GM12878 (cell line): ENCODE data around the gene NOD1. TPM values are rescaled to one million over a fixed set of nuclear protein-coding genes. Genes with fewer than 3 reads are reported as not detected.

Experiments used
- CBX3 ChIP-seq: fragments of 200-600 bp; sonication (generic); IDR thresholded peaks from 2 replicates; pipeline ENCODE4 v1.6.1; 2016; ENCODE audit warnings: low read depth, borderline replicate concordance
- MEF2A ChIP-seq: IDR thresholded peaks from 2 replicates; pipeline ENCODE4 v1.6.1; 2011; ENCODE audit warnings: low read depth, mild to moderate bottlenecking, low read length, moderate library complexity; ENCODE audit not compliant: insufficient read depth
- NBN ChIP-seq: fragments of 450-650 bp; IDR thresholded peaks from 2 replicates; pipeline ENCODE4 v1.6.1; 2016
- SIX5 ChIP-seq: IDR thresholded peaks from 2 replicates; pipeline ENCODE4 v1.6.1; 2011; ENCODE audit warnings: mild to moderate bottlenecking, low read depth, low read length, moderate library complexity; ENCODE audit not compliant: severe bottlenecking
- polyA plus RNA-seq, 11 experiments: library from polyadenylated mRNA; depleted of rRNA in 4 of 11; unstranded in 6 of 11; stranded (reverse) in 5 of 11; fragments of >200 nt; fragmentation: Nextera tagmentation in 4 of 11; fragmentation: Illumina TruSeq in 1 of 11; extraction: Ambion mirVana in 4 of 11; extraction: Trizol in 1 of 11; gene quantifications; 1 replicate in 1 of 11; 2 replicates in 10 of 11; pipeline versions ENCODE4 v1.2.1 to v1.2.3, GENCODE V29; 2011 to 2016; ENCODE audit warnings: inconsistent platforms in 2 of 11, missing spikeins in 2 of 11, low read depth in 1 of 11
- total RNA-seq, 4 experiments: library from RNA; depleted of rRNA in 3 of 4; stranded (reverse); fragments of >200 nt in 3 of 4; fragmentation: Illumina TruSeq in 1 of 4; extraction: Trizol in 1 of 4; gene quantifications; 2 replicates each; pipeline versions ENCODE4 v1.2.1 to v1.2.3, GENCODE V29; 2013 to 2021
- TF ChIP-seq, protein P1 (sequence below): fragments of 450-650 bp; formaldehyde crosslinking; IDR thresholded peaks from 2 replicates; pipeline ENCODE4 v1.4.0; 2020; ENCODE audit warnings: mild to moderate bottlenecking, moderate library complexity
- TF ChIP-seq, protein P2 (sequence below): fragments of 450-650 bp; formaldehyde crosslinking; IDR thresholded peaks from 2 replicates; pipeline ENCODE4 v1.5.0; 2022; ENCODE audit warnings: mild to moderate bottlenecking, missing genetic modification characterization

NOD1 gene
- total and polyA plus RNA-seq, 10 of the 15 experiments (the other 5 are each of a cell fraction or from before 2014, with no cell fraction given): 1.8 to 14.6 (median 8.9) TPM

DNA sequence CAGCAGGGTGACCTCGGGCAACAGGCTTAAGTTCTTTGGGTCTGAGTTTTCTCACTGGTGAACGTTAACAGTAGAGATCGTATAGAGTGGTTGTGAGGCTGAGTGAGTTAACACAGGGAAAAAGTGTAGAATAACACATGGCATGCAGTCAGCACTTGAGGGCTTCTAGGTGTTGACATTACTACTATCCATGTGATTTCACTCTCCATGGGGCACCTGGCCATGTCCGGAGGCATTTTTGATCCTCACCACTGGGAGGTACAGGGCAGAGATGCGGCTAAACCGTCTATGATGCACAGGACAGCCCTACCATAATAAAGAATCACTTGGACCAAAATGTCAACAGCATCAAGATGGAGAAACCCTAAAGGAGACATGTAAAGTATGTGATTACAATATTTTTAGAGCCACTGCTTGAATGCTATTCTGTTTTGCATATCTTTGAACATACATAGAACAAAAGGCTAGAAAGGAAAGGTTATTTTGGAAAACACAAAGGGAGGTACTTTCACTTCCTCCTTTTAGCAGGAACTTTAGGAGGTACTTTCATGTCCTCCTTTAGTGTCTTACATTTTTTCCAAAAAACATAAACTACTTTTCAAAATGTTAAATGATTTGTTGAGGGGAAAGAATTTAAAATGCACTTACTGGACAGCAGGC is 44.3 kb downstream of the NOD1 start (continued):
- TF ChIP-seq, protein P1, sequence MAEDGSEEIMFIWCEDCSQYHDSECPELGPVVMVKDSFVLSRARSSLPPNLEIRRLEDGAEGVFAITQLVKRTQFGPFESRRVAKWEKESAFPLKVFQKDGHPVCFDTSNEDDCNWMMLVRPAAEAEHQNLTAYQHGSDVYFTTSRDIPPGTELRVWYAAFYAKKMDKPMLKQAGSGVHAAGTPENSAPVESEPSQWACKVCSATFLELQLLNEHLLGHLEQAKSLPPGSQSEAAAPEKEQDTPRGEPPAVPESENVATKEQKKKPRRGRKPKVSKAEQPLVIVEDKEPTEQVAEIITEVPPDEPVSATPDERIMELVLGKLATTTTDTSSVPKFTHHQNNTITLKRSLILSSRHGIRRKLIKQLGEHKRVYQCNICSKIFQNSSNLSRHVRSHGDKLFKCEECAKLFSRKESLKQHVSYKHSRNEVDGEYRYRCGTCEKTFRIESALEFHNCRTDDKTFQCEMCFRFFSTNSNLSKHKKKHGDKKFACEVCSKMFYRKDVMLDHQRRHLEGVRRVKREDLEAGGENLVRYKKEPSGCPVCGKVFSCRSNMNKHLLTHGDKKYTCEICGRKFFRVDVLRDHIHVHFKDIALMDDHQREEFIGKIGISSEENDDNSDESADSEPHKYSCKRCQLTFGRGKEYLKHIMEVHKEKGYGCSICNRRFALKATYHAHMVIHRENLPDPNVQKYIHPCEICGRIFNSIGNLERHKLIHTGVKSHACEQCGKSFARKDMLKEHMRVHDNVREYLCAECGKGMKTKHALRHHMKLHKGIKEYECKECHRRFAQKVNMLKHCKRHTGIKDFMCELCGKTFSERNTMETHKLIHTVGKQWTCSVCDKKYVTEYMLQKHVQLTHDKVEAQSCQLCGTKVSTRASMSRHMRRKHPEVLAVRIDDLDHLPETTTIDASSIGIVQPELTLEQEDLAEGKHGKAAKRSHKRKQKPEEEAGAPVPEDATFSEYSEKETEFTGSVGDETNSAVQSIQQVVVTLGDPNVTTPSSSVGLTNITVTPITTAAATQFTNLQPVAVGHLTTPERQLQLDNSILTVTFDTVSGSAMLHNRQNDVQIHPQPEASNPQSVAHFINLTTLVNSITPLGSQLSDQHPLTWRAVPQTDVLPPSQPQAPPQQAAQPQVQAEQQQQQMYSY (CRISPR knock-in tag): no peak
- TF ChIP-seq SIX5: no peak
- TF ChIP-seq MEF2A: peak; percentile 69
- no peak for TF ChIP-seq NBN
- TF ChIP-seq CBX3: no peak
- TF ChIP-seq, protein P2, sequence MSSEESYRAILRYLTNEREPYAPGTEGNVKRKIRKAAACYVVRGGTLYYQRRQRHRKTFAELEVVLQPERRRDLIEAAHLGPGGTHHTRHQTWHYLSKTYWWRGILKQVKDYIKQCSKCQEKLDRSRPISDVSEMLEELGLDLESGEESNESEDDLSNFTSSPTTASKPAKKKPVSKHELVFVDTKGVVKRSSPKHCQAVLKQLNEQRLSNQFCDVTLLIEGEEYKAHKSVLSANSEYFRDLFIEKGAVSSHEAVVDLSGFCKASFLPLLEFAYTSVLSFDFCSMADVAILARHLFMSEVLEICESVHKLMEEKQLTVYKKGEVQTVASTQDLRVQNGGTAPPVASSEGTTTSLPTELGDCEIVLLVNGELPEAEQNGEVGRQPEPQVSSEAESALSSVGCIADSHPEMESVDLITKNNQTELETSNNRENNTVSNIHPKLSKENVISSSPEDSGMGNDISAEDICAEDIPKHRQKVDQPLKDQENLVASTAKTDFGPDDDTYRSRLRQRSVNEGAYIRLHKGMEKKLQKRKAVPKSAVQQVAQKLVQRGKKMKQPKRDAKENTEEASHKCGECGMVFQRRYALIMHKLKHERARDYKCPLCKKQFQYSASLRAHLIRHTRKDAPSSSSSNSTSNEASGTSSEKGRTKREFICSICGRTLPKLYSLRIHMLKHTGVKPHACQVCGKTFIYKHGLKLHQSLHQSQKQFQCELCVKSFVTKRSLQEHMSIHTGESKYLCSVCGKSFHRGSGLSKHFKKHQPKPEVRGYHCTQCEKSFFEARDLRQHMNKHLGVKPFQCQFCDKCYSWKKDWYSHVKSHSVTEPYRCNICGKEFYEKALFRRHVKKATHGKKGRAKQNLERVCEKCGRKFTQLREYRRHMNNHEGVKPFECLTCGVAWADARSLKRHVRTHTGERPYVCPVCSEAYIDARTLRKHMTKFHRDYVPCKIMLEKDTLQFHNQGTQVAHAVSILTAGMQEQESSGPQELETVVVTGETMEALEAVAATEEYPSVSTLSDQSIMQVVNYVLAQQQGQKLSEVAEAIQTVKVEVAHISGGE (CRISPR knock-in tag): no peak
